H1 (cell line): ENCODE measurements around the gene SFRP5. TPM values are rescaled to one million over a fixed set of nuclear protein-coding genes. Genes with fewer than 3 reads are reported as not detected.

Experiments
- CTCF ChIA-PET: fragments of 300-600 bp; sonication (Branson Sonifier 250); formaldehyde crosslinking; loops from one replicate; lab custom pipeline; 2021; ENCODE audit not compliant: partially characterized antibody; lab: Charles Lee
- POLR2A ChIA-PET: fragments of 300-600 bp; sonication (Branson Sonifier 250); formaldehyde crosslinking; loops from one replicate; lab custom pipeline; 2021; ENCODE audit warnings: inconsistent platforms; ENCODE audit not compliant: partially characterized antibody; lab: Charles Lee
- DNase-seq, 2 experiments: peaks; one replicate each; pipeline versions ENCODE4 v3.0.0 to v3.0.0-alpha.2; 2010 to 2022; ENCODE audit warnings: low spot score in 2 of 2, low read depth in 1 of 2, mixed read lengths in 1 of 2
- FAIRE-seq: peaks from 2 replicates; lab custom pipeline; 2011; peaks lifted over from hg19 to GRCh38; lab: Jason Lieb, UNC
- H2AFZ ChIP-seq: 2 replicates; pipeline ENCODE4 v1.8.1; 2012; ENCODE audit warnings: low read length, inconsistent platforms
- H2AK5ac ChIP-seq: 2 replicates; pipeline ENCODE4 v1.6.1; 2013; ENCODE audit warnings: low read depth, low read length
- H2BK120ac ChIP-seq: replicated peaks from 2 replicates; pipeline ENCODE3; 2013; ENCODE audit warnings: low read depth, low read length, inconsistent platforms
- H2BK12ac ChIP-seq: 2 replicates; pipeline ENCODE4 v1.6.1; 2013; ENCODE audit warnings: low read depth, low read length
- H2BK15ac ChIP-seq: 2 replicates; pipeline ENCODE4 v1.6.1; 2013; ENCODE audit warnings: low read length
- H2BK20ac ChIP-seq: 2 replicates; pipeline ENCODE4 v1.6.1; 2013; ENCODE audit warnings: low read length
- H2BK5ac ChIP-seq: 2 replicates; pipeline ENCODE4 v1.6.1; 2013; ENCODE audit warnings: low read depth, low read length
- H3K14ac ChIP-seq: 2 replicates; pipeline ENCODE4 v1.6.1; 2013; ENCODE audit warnings: inconsistent platforms; ENCODE audit not compliant: insufficient read length
- H3K18ac ChIP-seq: 2 replicates; pipeline ENCODE4 v1.6.1; 2013; ENCODE audit warnings: low read length; ENCODE audit errors: extremely low read depth
- H3K23ac ChIP-seq: 2 replicates; pipeline ENCODE4 v1.6.1; 2013; ENCODE audit warnings: inconsistent platforms; ENCODE audit not compliant: insufficient read length
- H3K23me2 ChIP-seq: 2 replicates; pipeline ENCODE4 v1.6.1; 2013; ENCODE audit warnings: low read depth, low read length
- H3K27ac ChIP-seq: 2 replicates; pipeline ENCODE4 v1.6.1; 2011; ENCODE audit warnings: low read depth, low read length, inconsistent platforms
- H3K27me3 ChIP-seq, 4 experiments: replicated peaks in 1 of 4; 1 replicate in 1 of 4; 2 replicates in 3 of 4; pipeline versions ENCODE4 v1.6.1 to v1.8.1; 2011 to 2013; ENCODE audit warnings: low read length in 3 of 4, mild to moderate bottlenecking in 3 of 4, inconsistent platforms in 2 of 4, mixed read lengths in 2 of 4, moderate library complexity in 1 of 4; ENCODE audit not compliant: control insufficient read depth in 3 of 4, insufficient read depth in 3 of 4; ENCODE audit errors: extremely low read depth in 1 of 4
- H3K36me3 ChIP-seq, 4 experiments: 2 replicates each; pipeline versions ENCODE4 v1.6.1 to v1.8.1; 2011 to 2013; ENCODE audit warnings: mild to moderate bottlenecking in 4 of 4, low read length in 3 of 4, moderate library complexity in 2 of 4, control low read depth in 1 of 4, inconsistent platforms in 1 of 4; ENCODE audit not compliant: insufficient read depth in 4 of 4, control insufficient read depth in 2 of 4
- H3K4ac ChIP-seq: replicated peaks from 2 replicates; pipeline ENCODE3; 2013; ENCODE audit warnings: low read length, low read depth, mixed read lengths, inconsistent platforms; ENCODE audit not compliant: insufficient read length
- H3K4me1 ChIP-seq, 4 experiments: replicated peaks in 1 of 4; 1 replicate in 1 of 4; 2 replicates in 3 of 4; pipeline versions ENCODE4 v1.6.1 to v1.8.1; 2011 to 2013; ENCODE audit warnings: low read length in 3 of 4, inconsistent platforms in 2 of 4, mixed read lengths in 1 of 4; ENCODE audit not compliant: insufficient read depth in 4 of 4, control insufficient read depth in 3 of 4
- H3K4me2 ChIP-seq, 2 experiments: 2 replicates each; pipeline versions ENCODE4 v1.6.1 to v1.8.1; 2011 to 2013; ENCODE audit warnings: low read depth in 2 of 2, low read length in 2 of 2, control low read depth in 1 of 2, inconsistent platforms in 1 of 2, mild to moderate bottlenecking in 1 of 2; ENCODE audit not compliant: insufficient read depth in 1 of 2
- H3K4me3 ChIP-seq, 4 experiments: fragments of 200-600, 300-600 bp in 1 of 4; sonication (generic), shearing (Covaris generic), sonication (Bioruptor Twin) in 1 of 4; 2 replicates each; pipeline versions ENCODE4 v1.5.1 to v1.8.1; 2011 to 2016; ENCODE audit warnings: low read length in 4 of 4, low read depth in 3 of 4, control low read depth in 2 of 4, inconsistent platforms in 2 of 4, mild to moderate bottlenecking in 2 of 4, mixed read lengths in 1 of 4, moderate library complexity in 1 of 4; ENCODE audit not compliant: insufficient read depth in 2 of 4; ENCODE audit errors: extremely low read depth in 1 of 4
- H3K56ac ChIP-seq: replicated peaks from 2 replicates; pipeline ENCODE3; 2013; ENCODE audit warnings: low read depth, mild to moderate bottlenecking, mixed read lengths, low read length, inconsistent platforms; ENCODE audit not compliant: insufficient read length
- H3K79me1 ChIP-seq: 2 replicates; pipeline ENCODE4 v1.6.1; 2013; ENCODE audit warnings: low read depth, low read length, control low read depth
- H3K79me2 ChIP-seq, 2 experiments: 2 replicates each; pipeline versions ENCODE4 v1.6.1 to v1.8.1; 2012 to 2013; ENCODE audit warnings: low read length in 2 of 2, mild to moderate bottlenecking in 2 of 2, inconsistent platforms in 1 of 2; ENCODE audit not compliant: insufficient read depth in 2 of 2, control insufficient read depth in 1 of 2
- H3K9ac ChIP-seq, 4 experiments: replicated peaks in 1 of 4; 1 replicate in 1 of 4; 2 replicates in 3 of 4; pipeline versions ENCODE4 v1.6.1 to v1.8.1; 2011 to 2013; ENCODE audit warnings: low read depth in 3 of 4, low read length in 3 of 4, control low read depth in 2 of 4, mild to moderate bottlenecking in 2 of 4, moderate library complexity in 2 of 4, inconsistent platforms in 1 of 4; ENCODE audit errors: extremely low read depth in 1 of 4
- H3K9me3 ChIP-seq, 2 experiments: 2 replicates each; pipeline versions ENCODE4 v1.6.1 to v1.8.1; 2012 to 2013; ENCODE audit warnings: mild to moderate bottlenecking in 2 of 2, moderate library complexity in 2 of 2, control low read depth in 1 of 2, inconsistent platforms in 1 of 2, low read depth in 1 of 2, low read length in 1 of 2, mixed read lengths in 1 of 2; ENCODE audit not compliant: insufficient read depth in 2 of 2
- H4K20me1 ChIP-seq, 2 experiments: replicated peaks in 1 of 2; 2 replicates each; pipeline versions ENCODE3 to v1.8.1; 2011 to 2013; ENCODE audit warnings: inconsistent platforms in 2 of 2, low read length in 2 of 2, mild to moderate bottlenecking in 1 of 2; ENCODE audit not compliant: insufficient read depth in 2 of 2, control insufficient read depth in 1 of 2
- H4K5ac ChIP-seq: 2 replicates; pipeline ENCODE4 v1.6.1; 2013; ENCODE audit warnings: low read length, low read depth, mixed read lengths, inconsistent platforms; ENCODE audit not compliant: insufficient read length
- H4K8ac ChIP-seq: 2 replicates; pipeline ENCODE4 v1.8.0; 2013; ENCODE audit warnings: mild to moderate bottlenecking, moderate library complexity, low read length, inconsistent platforms; ENCODE audit not compliant: insufficient read depth; ENCODE audit errors: extremely low read depth
- H4K91ac ChIP-seq: replicated peaks from 2 replicates; pipeline ENCODE3; 2013; ENCODE audit warnings: low read length, mixed read lengths, inconsistent platforms; ENCODE audit not compliant: insufficient read length
- ASH2L ChIP-seq: fragments of 200-600, 300-600 bp; sonication (generic); IDR thresholded peaks from one replicate; pipeline ENCODE4 v1.7.1; 2017; ENCODE audit warnings: low read length
- CHD1 ChIP-seq: IDR thresholded peaks from 2 replicates; pipeline ENCODE4 v1.6.1; 2012; ENCODE audit warnings: low read depth, low read length, improper control_type of control experiment
- GABPA ChIP-seq: IDR thresholded peaks from 2 replicates; pipeline ENCODE4 v1.6.1; 2011; ENCODE audit warnings: mild to moderate bottlenecking, low read length, moderate library complexity, borderline replicate concordance; ENCODE audit not compliant: insufficient read depth
- RAD21 ChIP-seq, 2 experiments: IDR thresholded peaks in 1 of 2; conservative IDR thresholded peaks in 1 of 2; 2 replicates each; pipeline ENCODE4 v1.6.1; 2011; ENCODE audit warnings: low read depth in 2 of 2, low read length in 2 of 2, improper control_type of control experiment in 1 of 2, inconsistent platforms in 1 of 2, mild to moderate bottlenecking in 1 of 2, moderate library complexity in 1 of 2
- WGBS, 2 experiments: shearing (Covaris generic) in 1 of 2; methylation state at CpG; one replicate each; pipeline versions ENCODE4 v1.1.6 to v1.1.7; 2013 to 2015; ENCODE audit warnings: low lambda C conversion rate in 2 of 2, mixed read lengths in 2 of 2, inconsistent platforms in 1 of 2, low coverage in 1 of 2, missing lambda C conversion rate in 1 of 2; ENCODE audit not compliant: insufficient replicate concordance in 2 of 2, insufficient coverage in 1 of 2, insufficient read length in 1 of 2; ENCODE audit errors: extremely low coverage in 1 of 2, missing lambda C conversion rate in 1 of 2; 5-methylcytosine and 5-hydroxymethylcytosine counted together
- polyA plus RNA-seq, 7 experiments: library from polyadenylated mRNA; depleted of rRNA in 3 of 7; stranded (reverse) in 5 of 7; unstranded in 2 of 7; fragments of >200 nt in 5 of 7; fragments of 200-250 nt in 2 of 7; gene quantifications; 1 replicate in 5 of 7; 2 replicates in 1 of 7; 4 replicates in 1 of 7; pipeline versions ENCODE4 v1.2.1 to v1.2.3, GENCODE V29; 2011 to 2013; ENCODE audit warnings: missing spikeins in 2 of 7, mixed read lengths in 2 of 7
- total RNA-seq: library from RNA; stranded (reverse); fragmentation: NEBNext Ultra II Directional; extraction: Animal tissue kit (Norgen Biotek cat#: 25700); gene quantifications from 2 replicates; pipeline ENCODE4 v1.2.1, GENCODE V29; 2021

SFRP5 gene
- total and polyA plus RNA-seq, 2 of the 8 experiments (the other 6 are each of a cell fraction or from before 2014, with no cell fraction given): 3.9 to 5.9 TPM

DNA sequence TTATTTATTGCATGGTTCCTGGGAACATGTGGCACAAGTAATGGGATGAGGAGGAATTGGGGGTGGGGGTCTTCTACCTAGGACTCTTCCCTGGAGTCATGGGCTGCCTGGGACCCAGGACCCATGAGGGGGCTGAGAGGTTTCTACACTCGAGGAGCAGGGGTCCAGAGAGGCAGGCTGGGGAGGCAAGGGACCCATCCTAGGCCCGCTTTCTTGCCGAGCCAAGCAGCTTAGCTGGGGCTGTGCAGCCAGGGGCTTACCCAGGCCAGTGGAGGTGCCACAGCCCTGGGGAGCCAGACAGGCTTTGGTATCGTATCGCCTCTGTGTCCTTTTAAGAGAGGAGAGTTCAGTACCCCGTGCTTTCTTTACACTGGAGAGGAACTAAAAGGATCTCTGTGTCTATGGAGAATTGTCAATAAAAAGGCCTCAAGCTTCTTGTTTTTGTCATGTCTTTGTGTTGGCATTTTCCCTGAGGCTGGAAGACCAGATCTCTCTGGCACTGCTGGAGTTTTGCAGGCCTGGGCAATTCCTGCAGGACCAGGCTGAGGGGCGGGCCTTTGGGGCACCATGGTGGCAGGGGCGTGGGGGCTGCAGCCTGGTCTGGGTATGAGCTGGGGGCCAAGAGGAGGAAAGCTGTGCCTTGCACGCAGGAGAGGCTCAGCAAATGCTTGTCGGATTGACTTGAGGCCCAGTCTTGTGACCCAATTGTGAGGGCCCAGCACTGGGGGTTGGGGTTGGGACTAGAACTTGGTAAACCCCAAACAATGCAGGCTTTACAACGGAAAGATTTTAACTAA lies 11.1 kb downstream of the SFRP5 start:
- no peaks in the 10 kb centered on the region for H3K79me2 ChIP-seq
- DNase-seq: no peak
- no peak overlapping the region for H2BK20ac ChIP-seq
- H2AFZ ChIP-seq: no peak overlapping the region
- H2BK5ac ChIP-seq: no peak overlapping the region
- H3K4me1 ChIP-seq: peaks cover 0 to 14% (median 7%) of the 10 kb centered on the region in 4 experiments; a peak in 6 of 7 replicates
- no peak overlapping the region for H3K4me2 ChIP-seq
- no peaks in the 10 kb centered on the region for H3K79me1 ChIP-seq
- H4K20me1 ChIP-seq: peaks cover 1 to 2% of the 10 kb centered on the region in 2 experiments
- H3K18ac ChIP-seq: no peak overlapping the region; the same call in 1 of the 2 replicates
- H3K9me3 ChIP-seq: no peaks in the 10 kb centered on the region
- no peak overlapping the region; the same call in 1 of the 2 replicates for H3K27ac ChIP-seq
- CTCF ChIA-PET: interaction anchor here (0.9 to 8.5 kb wide), 23 partner anchors 11 to 281 kb away, joined by 3 to 77 read pairs (median 5); partner anchors contain the start of genes GOLGA7B, SFRP5 and ZFYVE27
- H4K91ac ChIP-seq: no peak overlapping the region
- no peak for FAIRE-seq
- H2BK15ac ChIP-seq: no peak overlapping the region
- no peak overlapping the region for H3K4me3 ChIP-seq
- no peak overlapping the region for H3K4ac ChIP-seq
- H2AK5ac ChIP-seq: no peak overlapping the region
- no peak overlapping the region for H2BK120ac ChIP-seq
- H4K5ac ChIP-seq: no peak overlapping the region
- no peak overlapping the region for H3K14ac ChIP-seq
- no peak overlapping the region for H2BK12ac ChIP-seq
- peaks cover 3 to 15% (median 8%) of the 10 kb centered on the region in 4 experiments; a peak in 4 of 8 replicates for H3K36me3 ChIP-seq
- 88% methylated on average over 10 of the region's 11 CpGs; no CpG with 5 or more reads in 1 of the 2 experiments for WGBS, 2 experiments
- no peak overlapping the region for H3K9ac ChIP-seq
- no peaks in the 10 kb centered on the region for H3K27me3 ChIP-seq
- POLR2A ChIA-PET: interaction anchor here (1.0 to 4.9 kb wide), 3 partner anchors 10 to 101 kb away, joined by 3 to 30 read pairs (median 6); partner anchors contain the start of gene SFRP5
- H3K56ac ChIP-seq: no peak overlapping the region
- no peak overlapping the region for H4K8ac ChIP-seq
- no peak overlapping the region for H3K23ac ChIP-seq
- H3K23me2 ChIP-seq: no peaks in the 10 kb centered on the region
- TF ChIP-seq CHD1: no peak
- no peak for TF ChIP-seq ASH2L
- no peak for TF ChIP-seq RAD21 (IDR thresholded peaks at IDR 0.05 in 1 of 2, conservative IDR thresholded peaks at IDR 0.05 in 1 of 2; ENCODE audit: low read depth in 2 of 2, low read length in 2 of 2)
- TF ChIP-seq GABPA: no peak
